HG02938 (cell line): ENCODE data around the gene KCNG1.

Source experiments
- ATAC-seq: cut with Tn5 transposase; IDR thresholded peaks from one replicate; pipeline ENCODE4 v1.9.1; 2021; ENCODE audit warnings: mild to moderate bottlenecking, moderate library complexity; ENCODE audit not compliant: unreplicated experiment

KCNG1 gene

DNA sequence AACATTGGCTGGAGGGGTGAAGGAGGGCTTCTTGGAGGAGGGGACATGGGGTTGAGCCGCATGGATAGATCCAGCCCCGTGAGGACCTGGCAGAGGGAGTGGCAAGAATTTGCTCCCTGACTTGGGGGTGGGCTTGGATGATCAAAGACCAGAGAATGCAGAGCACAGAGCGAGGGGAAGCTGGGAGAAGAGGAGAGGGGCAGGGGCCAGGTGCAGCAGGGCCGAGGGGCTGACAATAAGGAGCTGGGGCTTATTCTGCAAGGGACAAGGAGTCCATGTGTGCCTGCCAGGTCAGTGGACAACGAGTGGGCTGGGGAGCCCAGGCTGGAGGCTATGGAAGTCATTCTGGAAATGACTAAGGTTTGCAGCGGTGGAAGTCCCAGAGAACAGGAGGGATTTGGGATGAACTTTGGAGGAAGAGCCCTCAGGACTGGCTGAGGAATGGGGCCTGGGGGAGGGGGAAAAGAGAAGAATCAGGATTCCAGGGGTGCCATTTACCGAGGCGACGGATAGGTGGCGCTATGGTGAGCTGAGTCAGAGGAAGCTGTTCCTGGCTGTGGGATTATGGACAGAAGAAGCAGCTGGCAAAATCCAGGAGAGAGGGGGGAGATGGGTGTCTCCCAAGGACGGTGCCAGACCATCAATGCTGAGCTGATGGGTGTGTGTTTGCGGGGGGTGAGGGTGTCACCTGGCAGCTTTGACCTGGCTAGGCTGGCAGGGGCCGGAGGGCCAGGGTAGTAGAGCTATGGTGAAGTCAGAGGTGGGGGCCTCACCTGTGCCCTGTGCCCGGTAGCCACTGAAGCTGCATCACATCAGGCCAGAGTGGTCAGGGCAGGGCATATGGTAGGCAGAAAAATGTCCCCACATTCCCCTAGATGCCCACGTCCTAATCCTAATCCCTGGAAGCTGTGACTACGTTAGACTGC lies 7.8 kb downstream of the KCNG1 start:
- ATAC-seq: no peak

DNA sequence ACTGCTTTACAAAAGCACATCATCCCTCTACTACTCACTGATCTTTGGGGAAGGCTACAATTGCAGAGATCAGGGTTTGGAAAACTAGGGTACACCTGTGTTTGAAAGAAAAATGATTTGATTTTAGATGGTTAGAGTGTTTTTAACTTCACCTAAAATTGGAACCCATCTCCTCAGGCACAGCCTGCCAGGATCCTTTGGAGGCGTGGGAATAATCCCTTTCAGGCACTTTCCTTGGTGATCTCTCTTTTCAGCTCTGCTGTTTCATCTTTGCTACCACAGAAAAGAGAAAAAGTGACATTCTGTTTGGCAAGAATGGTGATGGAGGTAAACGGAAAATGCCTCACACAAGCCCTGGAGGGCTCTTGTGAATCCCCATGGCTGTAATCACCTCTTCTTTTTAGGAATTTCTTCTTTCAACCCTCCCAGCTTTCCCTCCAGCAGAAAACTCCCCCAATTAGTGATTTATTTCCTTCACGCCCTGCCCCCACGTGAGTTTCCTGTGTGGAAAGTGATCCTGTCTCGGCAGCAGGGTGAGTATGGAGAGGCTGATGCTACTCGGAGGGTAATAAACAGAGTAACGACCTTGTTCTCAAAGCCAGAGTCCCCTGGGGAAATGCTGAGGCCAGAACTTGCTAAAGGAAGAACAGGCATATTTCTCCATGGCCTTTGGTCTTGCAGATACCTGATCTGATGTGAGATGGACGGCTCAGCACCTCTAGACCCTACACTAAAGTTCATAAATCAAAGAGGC lies 9.2 kb downstream of the KCNG1 start:
- ATAC-seq: no peak

DNA sequence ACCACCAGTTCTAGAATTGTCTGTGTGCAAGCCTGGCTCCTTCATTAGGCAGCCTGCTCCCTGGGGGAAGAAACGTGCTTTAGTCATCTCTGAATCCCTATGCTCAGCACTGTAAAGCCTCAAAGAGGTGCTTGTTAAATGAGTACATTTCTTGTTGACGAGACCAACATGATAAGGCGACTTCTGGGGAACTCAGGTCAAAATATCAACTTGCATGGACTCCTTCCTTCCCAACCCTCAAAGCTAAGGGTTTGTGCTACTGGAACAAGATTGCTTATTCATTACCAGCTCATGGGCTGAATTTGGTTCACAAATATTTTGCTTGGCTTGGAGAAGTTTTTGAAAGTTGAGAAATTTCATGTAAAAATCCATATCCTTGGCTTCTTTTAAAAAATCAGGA lies 10.6 kb downstream of the KCNG1 start:
- no peak for ATAC-seq

DNA sequence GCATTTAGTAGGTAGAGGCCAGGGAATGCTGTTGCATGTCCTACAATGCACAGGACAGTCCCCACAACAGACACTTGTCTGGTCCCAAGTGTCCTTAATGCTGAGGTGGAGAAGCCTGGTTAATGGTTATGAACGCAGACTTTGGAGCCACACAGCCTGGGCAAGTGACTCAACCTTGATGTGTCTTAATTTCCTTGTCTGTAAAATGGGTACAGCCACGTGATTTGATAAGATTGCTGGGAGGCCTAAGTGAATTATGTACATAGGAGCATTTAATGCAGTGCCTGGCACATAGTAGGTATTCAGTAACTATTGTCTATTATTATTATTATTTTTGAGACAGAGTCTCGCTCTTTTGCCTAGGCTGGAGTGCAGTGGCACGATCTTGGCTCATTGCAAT lies 11.4 kb downstream of the KCNG1 start:
- no peak for ATAC-seq

DNA sequence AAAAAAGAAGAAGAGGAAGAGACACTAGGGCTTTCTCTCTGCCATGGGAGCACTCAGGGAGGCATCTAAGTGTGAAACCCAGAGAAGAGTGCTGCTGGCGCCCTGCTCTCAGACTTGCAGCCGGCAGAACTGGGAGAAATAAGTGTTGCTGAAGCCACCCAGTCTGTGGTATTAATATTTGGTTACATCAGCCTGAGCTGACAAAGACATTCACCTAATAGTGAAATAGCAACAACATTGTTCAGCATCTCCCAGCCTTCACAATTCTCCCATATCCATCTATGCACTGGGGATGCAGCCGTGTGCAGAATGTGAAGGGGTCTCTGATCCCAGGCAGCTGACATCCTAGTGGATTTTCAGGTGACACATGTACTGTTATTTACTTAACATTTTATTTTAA lies 12.0 kb downstream of the KCNG1 start:
- no peak for ATAC-seq

DNA sequence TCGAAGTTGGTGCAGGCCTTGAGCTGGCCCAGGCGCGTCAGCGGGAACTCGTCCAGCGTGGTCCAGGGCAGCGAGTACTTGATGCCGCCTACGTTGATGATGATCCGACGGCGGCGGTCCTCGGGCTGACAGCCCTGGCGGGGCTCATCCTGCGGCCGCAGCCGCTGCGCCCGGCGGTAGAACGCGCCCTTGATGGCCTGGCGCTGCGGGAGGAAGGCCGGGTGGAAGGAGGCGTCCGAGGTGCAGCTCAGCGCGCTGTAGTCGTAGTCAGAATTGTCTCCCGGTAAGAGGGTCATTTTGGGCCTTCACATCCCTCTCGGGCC lies 12.9 kb downstream of the KCNG1 start:
- ATAC-seq: no peak

DNA sequence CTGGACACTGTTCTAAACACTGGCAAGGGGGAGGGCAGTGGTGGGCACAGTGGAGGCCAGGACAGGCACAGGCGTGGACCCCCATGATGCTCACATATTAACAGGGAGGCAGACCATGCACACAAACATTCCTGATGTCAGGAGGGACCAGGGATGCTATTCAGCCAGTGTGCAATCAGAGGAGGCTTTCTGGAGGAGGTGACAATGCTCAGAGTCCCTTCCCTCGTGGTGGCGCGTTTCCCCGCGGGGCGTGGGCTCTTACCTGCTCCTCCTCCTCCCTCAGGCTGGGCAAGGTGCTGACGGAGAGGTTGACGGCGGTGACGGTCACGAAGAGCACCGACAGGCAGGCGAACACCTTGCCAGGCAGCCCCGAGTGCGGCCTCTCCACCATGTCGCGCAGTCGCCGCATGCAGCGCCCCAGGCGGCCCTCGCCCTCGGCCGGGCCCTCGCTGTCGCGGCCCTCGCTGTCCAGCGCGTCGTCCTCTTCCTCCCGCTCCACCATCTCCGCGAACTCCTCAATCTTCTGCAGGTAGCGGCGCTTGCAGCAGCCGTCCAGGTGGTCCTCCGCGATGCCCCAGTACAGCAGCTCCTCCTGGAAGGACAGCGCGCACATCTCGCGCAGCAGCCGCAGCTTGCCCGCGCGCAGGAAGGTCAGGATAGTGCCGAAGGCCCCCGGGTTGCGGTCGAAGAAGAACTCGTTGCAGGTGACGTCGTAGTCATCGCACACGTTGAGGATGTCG lies 13.4 kb downstream of the KCNG1 start:
- no peak for ATAC-seq

DNA sequence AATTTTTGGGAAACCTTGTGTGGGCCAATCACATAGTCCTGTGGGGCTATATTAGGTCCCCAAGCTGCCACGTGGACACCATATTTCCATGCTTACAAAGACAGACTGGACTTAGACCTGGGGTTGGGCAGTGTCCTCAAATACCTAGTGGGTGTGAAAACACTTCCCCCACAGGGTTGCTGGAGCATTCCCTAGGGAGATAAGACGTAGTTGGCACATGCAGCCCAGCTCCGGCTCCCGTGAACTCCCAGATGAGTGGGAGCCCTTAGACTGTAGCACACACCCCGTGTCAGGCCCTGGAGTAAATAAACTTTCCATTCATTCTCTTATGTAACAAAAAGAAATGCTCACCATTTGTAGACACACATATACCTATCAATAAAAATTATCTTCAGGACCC lies 14.2 kb downstream of the KCNG1 start:
- no peak for ATAC-seq

DNA sequence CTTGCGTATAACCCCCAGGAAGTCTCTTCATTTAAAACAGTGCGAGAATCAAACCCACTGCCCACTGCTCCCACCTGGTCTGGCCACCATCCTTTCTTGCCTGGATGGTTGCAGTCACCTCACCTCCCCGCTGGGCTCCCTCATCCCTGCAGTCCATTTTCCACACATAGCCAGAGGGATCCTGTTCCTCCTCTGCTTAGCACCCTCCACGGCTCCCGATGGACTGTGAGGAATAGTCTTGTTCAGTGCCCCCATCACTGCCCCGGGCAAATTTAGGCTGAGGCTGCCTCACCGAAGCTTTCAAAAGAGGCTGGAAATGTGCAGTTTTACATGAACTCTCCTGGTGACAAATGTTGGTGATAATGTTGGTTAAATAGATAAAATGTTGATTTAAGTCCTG lies 17.7 kb downstream of the KCNG1 start:
- ATAC-seq: no peak

DNA sequence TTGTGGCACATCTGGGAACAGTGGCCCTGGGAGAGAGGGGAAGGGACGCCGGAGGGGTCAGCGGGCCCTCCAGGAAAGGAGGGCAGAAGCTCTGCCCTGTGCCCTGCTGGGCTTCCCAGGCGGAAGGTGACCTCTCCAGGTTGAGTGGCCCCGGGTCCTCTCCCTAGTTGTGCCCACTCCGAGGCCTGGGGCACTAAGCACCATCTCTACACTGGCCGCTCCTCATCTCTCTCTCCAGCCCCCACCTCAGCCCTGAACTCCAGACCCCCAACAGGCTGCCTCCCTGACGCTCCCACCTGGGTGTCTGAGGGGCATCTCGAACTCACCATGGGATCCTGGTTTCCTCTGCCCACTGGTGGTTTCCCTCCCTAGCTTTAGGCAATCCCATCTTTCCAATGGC lies 18.1 kb downstream of the KCNG1 start:
- no peak for ATAC-seq

DNA sequence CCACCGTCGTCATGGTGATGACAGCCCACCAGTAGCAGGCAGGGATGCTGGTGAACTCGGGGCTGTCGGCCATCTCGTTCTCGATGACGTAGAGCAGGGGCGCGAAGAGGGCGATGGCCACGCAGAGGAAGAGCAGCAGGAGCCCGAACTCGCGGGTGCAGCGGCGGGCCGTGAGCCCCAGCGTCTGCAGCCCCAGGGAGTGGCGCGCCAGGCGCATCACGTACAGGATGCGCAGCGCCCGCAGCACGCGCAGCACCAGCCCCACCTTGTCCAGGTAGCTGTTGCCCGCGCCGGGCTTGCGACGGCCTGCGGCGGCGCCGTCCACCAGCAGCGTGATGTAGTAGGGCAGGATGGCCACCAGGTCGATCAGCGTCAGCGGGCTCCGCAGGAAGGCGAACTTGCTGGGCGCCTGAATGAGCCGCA lies 18.6 kb downstream of the KCNG1 start:
- ATAC-seq: no peak

DNA sequence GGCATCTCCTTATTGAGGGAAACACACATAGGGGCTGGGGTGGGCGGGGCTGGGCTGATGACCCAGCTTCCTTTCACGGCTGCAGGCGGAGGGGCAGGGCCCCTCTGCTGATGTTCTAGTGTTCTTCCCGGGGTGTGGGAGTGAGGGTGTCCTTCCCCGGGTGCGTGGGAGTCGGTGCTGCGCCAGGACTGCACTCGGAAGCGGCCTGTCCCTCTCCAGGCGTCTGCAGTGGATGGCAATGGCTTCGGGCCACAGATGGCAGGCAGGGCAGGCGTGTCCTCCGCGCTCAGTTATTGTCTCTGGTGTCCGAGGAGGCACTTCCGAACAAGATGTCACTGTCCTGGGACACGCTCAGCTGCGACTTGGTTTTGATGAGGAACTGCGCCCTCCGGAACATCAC lies 19.2 kb downstream of the KCNG1 start:
- no peak for ATAC-seq

DNA sequence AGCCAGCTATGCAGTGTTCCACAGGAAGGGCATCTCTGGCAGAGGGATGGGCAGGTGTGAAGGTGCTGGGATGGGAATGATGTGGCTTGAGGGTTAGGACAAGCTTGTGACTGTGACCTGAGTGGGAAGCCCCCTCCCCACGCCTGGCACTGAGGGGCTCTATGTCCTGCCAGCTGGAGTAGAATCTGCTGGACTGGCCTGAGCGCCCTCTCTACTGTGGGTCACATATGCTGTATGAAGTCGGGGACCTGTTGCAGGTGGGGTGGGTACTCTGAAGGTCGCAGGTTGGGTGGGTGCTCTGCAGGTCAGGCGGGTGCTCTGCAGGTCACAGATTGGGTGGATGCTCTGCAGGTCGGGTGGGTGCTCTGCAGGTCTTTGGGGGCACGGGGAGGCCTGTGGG lies 20.3 kb downstream of the KCNG1 start:
- no peak for ATAC-seq

DNA sequence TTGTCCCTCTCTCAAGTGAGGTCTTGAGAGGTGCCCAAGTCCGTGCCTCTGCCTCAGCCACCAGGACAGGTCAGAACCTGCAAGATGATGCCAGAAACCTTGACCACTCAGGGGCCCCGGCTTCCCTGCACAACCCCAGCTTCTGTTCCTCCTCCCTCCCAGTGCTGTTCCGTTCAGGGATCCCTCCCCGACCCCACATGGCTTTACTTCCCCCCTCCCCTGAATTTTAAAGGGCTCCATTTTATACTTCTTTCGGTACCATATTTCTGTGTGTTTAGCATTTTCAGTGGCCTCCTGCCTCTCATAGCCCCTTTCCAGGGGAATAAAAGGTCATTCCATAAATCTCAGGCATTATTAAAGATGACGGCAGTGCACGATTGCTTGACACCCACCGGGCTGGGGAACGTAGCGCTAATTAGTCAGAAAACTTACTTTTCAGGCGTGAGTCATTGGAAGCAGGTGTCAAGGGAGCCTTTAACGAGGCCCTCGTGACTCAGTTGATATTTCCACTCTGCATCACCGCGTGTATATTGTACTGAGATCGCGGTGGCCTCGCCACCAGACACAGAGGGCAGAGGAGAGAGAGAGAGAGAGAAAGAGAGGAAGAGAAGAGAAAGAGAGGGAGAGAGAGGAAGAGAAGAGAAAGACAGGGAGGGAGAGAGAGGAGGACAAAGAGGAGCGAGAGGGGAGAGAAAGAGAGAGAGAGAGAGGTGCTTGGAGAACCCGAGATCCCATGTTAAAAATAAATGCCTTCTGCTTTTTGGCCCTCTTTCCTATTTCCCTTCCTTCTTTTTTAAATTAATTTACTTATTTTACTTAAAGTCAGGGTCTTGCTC lies 21.3 kb downstream of the KCNG1 start:
- ATAC-seq: no peak

DNA sequence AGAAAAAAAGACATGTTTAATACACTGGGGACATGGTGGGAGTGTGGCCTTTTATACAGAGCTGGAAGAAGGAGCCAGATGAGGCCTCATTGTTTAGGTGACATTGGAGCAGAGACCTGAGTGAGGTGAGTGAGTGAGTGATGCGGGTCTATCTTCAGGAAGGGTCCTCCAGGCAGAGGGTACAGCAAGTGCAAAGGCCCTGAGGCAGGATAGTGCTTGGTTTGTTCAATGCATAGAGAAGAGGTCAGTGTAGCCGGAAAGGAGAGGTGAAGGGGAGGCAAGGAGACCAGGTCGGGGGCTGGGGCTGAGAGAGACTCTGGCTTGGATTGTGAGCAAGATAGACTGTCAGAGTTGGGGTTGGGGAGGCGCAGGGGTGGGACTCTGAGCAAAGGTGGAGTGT lies 23.6 kb downstream of the KCNG1 start:
- ATAC-seq: no peak

DNA sequence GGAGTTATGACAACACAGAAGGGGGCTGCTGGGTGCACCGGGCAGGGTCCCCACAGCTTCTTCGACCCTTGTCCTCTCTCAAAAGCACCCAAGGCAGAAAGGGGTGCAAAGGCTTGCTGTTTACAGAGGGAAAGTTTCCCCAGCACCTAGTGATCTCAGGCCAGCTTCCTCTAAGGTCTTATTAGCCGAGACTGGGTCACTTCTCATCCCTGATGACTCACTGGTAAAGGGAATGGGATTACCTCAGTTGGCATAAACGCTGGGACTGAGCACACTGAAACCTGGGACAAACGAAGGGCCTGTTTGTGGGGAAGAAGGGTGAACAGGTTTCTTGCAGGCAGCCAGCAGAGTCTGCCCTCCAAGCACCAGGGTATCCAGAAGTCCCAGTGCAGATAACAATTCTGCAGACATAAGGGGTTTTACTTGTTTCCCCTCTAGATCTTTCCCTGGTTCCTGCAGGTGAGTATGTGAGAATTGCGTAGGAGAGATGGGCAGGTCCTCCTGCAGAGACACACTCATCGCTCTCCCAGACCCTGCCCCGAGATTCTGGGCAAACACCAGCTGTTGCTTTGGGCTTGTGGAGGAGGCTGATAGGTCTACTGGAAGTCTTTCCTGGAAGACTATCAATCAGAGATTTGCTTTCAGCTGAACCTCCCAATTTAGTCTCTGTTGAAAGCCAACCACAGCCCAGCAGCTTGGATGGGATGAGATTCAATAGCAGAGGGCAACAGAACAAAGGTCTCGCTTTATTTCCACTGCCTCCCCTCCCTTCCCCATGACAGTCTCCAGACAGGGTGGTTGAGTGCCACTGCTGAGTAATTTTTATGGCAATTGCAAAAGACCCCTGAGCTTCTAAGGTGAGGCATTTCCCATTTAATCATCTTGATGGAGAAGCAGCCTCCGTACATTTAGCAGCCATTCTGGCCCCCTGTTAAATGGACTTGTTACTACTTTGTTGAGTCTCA lies 25.7 kb downstream of the KCNG1 start:
- no peak for ATAC-seq

DNA sequence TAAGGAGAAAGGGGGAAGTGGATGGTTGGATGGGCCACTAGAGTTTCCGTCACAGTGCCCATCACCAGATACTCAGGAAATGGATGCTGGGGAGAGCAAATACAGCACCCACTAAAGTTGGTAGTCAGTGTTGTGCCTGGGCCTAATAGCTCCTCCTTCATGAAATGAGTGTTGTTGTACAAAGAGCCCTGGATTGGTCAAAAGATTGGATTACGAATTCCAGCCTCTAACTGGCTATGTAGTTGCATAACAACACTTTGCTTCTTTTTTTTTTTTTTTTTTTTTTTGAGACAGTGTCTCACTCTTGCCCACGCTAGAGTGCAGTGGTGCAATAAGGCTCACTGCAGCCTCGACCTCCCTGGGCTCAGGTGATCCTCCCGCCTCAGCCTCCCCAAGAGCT lies 27.4 kb downstream of the KCNG1 start:
- no peak for ATAC-seq

DNA sequence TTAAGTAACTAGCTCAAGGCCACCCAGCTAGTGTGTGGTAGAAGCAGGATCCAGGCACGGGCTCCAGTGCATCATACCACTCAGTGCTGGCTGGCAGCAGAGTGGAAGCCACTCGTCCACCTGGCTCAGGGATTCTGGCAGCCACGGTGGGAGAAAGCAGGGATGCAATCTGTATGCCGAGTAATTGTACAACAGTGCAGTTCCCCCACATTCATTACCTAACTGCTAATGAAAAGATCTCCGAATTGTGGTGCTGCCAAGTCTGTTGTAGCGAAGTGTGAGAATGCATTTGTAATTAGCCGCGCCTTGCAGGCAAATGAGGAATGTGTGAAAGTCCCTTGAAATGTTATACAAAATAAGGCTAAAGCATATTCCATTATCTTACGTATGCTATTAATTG lies 29.0 kb downstream of the KCNG1 start:
- ATAC-seq: no peak

DNA sequence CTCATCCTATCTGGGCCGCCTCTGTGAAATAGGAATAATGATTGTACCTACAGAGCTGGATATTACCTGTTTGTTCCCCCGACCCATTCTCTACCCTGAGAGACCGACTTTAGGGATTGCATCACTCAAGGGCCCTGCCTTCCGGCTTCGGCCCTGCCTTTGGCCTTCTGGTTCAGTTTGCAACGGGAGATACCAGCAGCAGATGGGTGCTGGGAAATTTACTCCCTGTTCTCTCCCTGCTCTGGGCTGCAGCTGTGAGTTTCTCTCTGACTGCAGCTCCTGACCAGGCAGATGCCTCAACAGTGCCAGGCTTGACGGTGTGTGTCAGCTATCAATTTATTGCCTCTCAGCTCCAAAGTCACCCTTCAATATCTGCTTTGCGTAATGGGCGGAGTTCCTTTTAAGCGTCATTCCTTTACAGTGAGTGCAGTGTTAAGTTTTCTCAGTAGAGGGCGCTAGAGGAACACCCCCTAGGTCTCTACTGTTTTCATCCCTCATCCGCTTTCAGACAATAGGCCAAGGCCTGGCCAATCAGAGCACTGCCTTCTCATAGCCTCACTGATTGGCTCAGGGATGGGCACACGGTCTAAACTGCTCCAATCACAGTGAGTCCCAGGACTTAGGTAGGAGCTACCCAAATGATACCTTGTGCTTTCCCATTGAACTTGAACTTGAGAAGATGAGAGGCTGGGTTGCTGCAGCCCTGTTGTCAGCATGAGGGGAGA lies 30.0 kb downstream of the KCNG1 start:
- no peak for ATAC-seq
